HepG2 (cell line): ENCODE measurements around the gene TM4SF1. TPM values are rescaled to one million over a fixed set of nuclear protein-coding genes. Genes with fewer than 3 reads are reported as not detected.

Experiments
- CEBPG ChIP-seq: IDR thresholded peaks from 2 replicates; pipeline ENCODE4 v1.6.1; 2016
- CHD4 ChIP-seq: fragments of 200-600 bp; sonication (generic); IDR thresholded peaks from 2 replicates; pipeline ENCODE4 v1.7.0; 2017; ENCODE audit warnings: mild to moderate bottlenecking, low read length, borderline replicate concordance
- FOXP4 ChIP-seq: sonication (generic); formaldehyde crosslinking; IDR thresholded peaks from 2 replicates; pipeline ENCODE4 v1.4.0; 2020; ENCODE audit warnings: missing genetic modification reagents
- HCFC1 ChIP-seq: fragments of 150-350 bp; IDR thresholded peaks from 2 replicates; pipeline ENCODE4 v1.6.1; 2014; ENCODE audit warnings: low read depth, low read length
- HIVEP1 ChIP-seq: sonication (generic); formaldehyde crosslinking; IDR thresholded peaks from 2 replicates; pipeline ENCODE4 v1.4.0; 2020; ENCODE audit warnings: mild to moderate bottlenecking, missing genetic modification reagents
- HNF4G ChIP-seq, 2 experiments: sonication (generic) in 1 of 2; formaldehyde crosslinking in 1 of 2; IDR thresholded peaks; 2 replicates each; pipeline versions ENCODE4 v1.4.0 to v1.6.1; 2011 to 2020; ENCODE audit warnings: borderline replicate concordance in 2 of 2, low read depth in 2 of 2, mild to moderate bottlenecking in 2 of 2, low read length in 1 of 2, missing genetic modification reagents in 1 of 2, moderate library complexity in 1 of 2
- IKZF1 ChIP-seq: fragments of 450-650 bp; IDR thresholded peaks from 2 replicates; pipeline ENCODE4 v1.7.1; 2016
- IRF9 ChIP-seq: sonication (generic); formaldehyde crosslinking; IDR thresholded peaks from 2 replicates; pipeline ENCODE4 v1.8.0; 2022; ENCODE audit warnings: missing genetic modification reagents, mild to moderate bottlenecking, borderline replicate concordance
- KDM3A ChIP-seq: IDR thresholded peaks from 2 replicates; pipeline ENCODE4 v1.6.1; 2018; ENCODE audit warnings: low read depth, missing compliant biosample characterization
- NFRKB ChIP-seq: fragments of 450-650 bp; IDR thresholded peaks from 2 replicates; pipeline ENCODE4 v1.6.1; 2017
- PAWR ChIP-seq: sonication (generic); formaldehyde crosslinking; IDR thresholded peaks from 2 replicates; pipeline ENCODE4 v1.4.0; 2020; ENCODE audit warnings: missing genetic modification reagents, mild to moderate bottlenecking, borderline replicate concordance
- SIX1 ChIP-seq: sonication (generic); formaldehyde crosslinking; IDR thresholded peaks from 2 replicates; pipeline ENCODE4 v1.4.0; 2020; ENCODE audit warnings: missing genetic modification reagents, borderline replicate concordance
- SMARCE1 ChIP-seq: fragments of 450-650 bp; IDR thresholded peaks from 2 replicates; pipeline ENCODE4 v1.6.1; 2017; ENCODE audit warnings: borderline replicate concordance
- SNAPC2 ChIP-seq: sonication (generic); formaldehyde crosslinking; IDR thresholded peaks from 2 replicates; pipeline ENCODE4 v1.8.1; 2022; ENCODE audit warnings: mild to moderate bottlenecking, missing genetic modification reagents
- UBTF ChIP-seq: sonication (generic); formaldehyde crosslinking; IDR thresholded peaks from 2 replicates; pipeline ENCODE4 v1.4.0; 2020; ENCODE audit warnings: mild to moderate bottlenecking, missing genetic modification reagents
- ZEB1 ChIP-seq: IDR thresholded peaks from 2 replicates; pipeline ENCODE4 v1.6.1; 2012; ENCODE audit warnings: mild to moderate bottlenecking, low read depth, inconsistent platforms; ENCODE audit not compliant: insufficient replicate concordance
- ZNF10 ChIP-seq: sonication (generic); formaldehyde crosslinking; IDR thresholded peaks from 2 replicates; pipeline ENCODE4 v1.4.0; 2020; ENCODE audit warnings: mild to moderate bottlenecking, low read depth, missing genetic modification reagents, borderline replicate concordance
- ZNF576 ChIP-seq: sonication (generic); formaldehyde crosslinking; IDR thresholded peaks from 2 replicates; pipeline ENCODE4 v1.4.0; 2020; ENCODE audit warnings: mild to moderate bottlenecking, missing genetic modification reagents
- ZNF589 ChIP-seq: sonication (generic); formaldehyde crosslinking; conservative IDR thresholded peaks from 2 replicates; pipeline ENCODE4 v1.8.0; 2022; ENCODE audit warnings: mild to moderate bottlenecking, moderate library complexity, missing genetic modification reagents
- ZNF629 ChIP-seq: sonication (generic); formaldehyde crosslinking; conservative IDR thresholded peaks from 2 replicates; pipeline ENCODE4 v1.5.0; 2020; ENCODE audit warnings: missing genetic modification reagents
- ZNF710 ChIP-seq: sonication (generic); formaldehyde crosslinking; IDR thresholded peaks from 2 replicates; pipeline ENCODE4 v1.5.0; 2020; ENCODE audit warnings: mild to moderate bottlenecking, missing genetic modification reagents, borderline replicate concordance
- ZNF761 ChIP-seq: sonication (generic); formaldehyde crosslinking; conservative IDR thresholded peaks from 2 replicates; pipeline ENCODE4 v1.4.0; 2020; ENCODE audit warnings: mild to moderate bottlenecking, missing genetic modification reagents
- ZSCAN22 ChIP-seq: sonication (generic); formaldehyde crosslinking; IDR thresholded peaks from 2 replicates; pipeline ENCODE4 v1.4.0; 2020; ENCODE audit warnings: mild to moderate bottlenecking, missing genetic modification reagents
- polyA plus RNA-seq, 8 experiments: library from polyadenylated mRNA; depleted of rRNA in 3 of 8; stranded (reverse) in 7 of 8; unstranded in 1 of 8; fragments of >200 nt; fragmentation: Illumina TruSeq in 4 of 8; extraction: Trizol in 4 of 8; gene quantifications; 2 replicates each; pipeline versions ENCODE4 v1.2.1 to v1.2.3, GENCODE V29; 2011 to 2016; ENCODE audit warnings: low read depth in 4 of 8, missing spikeins in 1 of 8, mixed read lengths in 1 of 8; ENCODE audit not compliant: insufficient read depth in 1 of 8
- total RNA-seq, 5 experiments: library from RNA; depleted of rRNA; stranded (reverse); fragments of >200 nt; fragmentation: Illumina TruSeq; extraction: Trizol; gene quantifications; 2 replicates each; pipeline ENCODE4 v1.2.3, GENCODE V29; 2016; ENCODE audit warnings: low read depth in 1 of 5

TM4SF1 gene
- total and polyA plus RNA-seq, 2 of the 13 experiments (the other 11 are each of a cell fraction or from before 2014, with no cell fraction given): 431 to 1,359 TPM

GRCh38 chr3:149368674-149369497, 8.6 kb downstream of the TM4SF1 start (continued):
- TF ChIP-seq CHD4: peak; percentile 33; the same call in 1 of the 2 replicates
- TF ChIP-seq PAWR (CRISPR knock-in tag): no peak
- TF ChIP-seq ZNF589 (CRISPR knock-in tag): no peak
- TF ChIP-seq UBTF (CRISPR knock-in tag): no peak
- TF ChIP-seq IRF9: no peak
- TF ChIP-seq ZSCAN22 (CRISPR knock-in tag): no peak
- TF ChIP-seq SIX1: no peak
- TF ChIP-seq SMARCE1: no peak
- no peak for TF ChIP-seq IKZF1
- no peak for TF ChIP-seq ZNF576 (CRISPR knock-in tag)
- TF ChIP-seq HIVEP1 (CRISPR knock-in tag): no peak
- TF ChIP-seq ZNF629 (CRISPR knock-in tag): no peak
- TF ChIP-seq ZNF761 (CRISPR knock-in tag): no peak
- TF ChIP-seq ZNF710 (CRISPR knock-in tag): no peak
- no peak for TF ChIP-seq ZEB1
- no peak for TF ChIP-seq HNF4G (IDR thresholded peaks at IDR 0.05; ENCODE audit: borderline replicate concordance, low read depth, low read length)
- TF ChIP-seq HNF4G (CRISPR knock-in tag; IDR thresholded peaks at IDR 0.05; ENCODE audit: borderline replicate concordance, low read depth): no peak
- peak; percentile 89 for TF ChIP-seq FOXP4 (CRISPR knock-in tag)
- 0 out of 2 replicates have a peak, but pooled peaks have one; percentile 4 for TF ChIP-seq CEBPG (CRISPR knock-in tag)
- TF ChIP-seq ZNF10 (CRISPR knock-in tag): no peak
- no peak for TF ChIP-seq SNAPC2 (CRISPR knock-in tag)
- TF ChIP-seq NFRKB: no peak
- no peak for TF ChIP-seq HCFC1
- no peak for TF ChIP-seq KDM3A
